ENCODE data around the gene SDHD. TPM values are rescaled to one million over a fixed set of nuclear protein-coding genes. Genes with fewer than 3 reads are reported as not detected.
"Not testable (repeated sequence)": the region's sequence is repeated elsewhere in the genome, so short reads cannot be mapped to it uniquely, and the experiment has no call there.

Gene SDHD
- total and polyA plus RNA-seq, 10 of the 15 experiments (the other 5 are each of a cell fraction or from before 2014, with no cell fraction given): 114 to 775 (median 187) TPM

DNA sequence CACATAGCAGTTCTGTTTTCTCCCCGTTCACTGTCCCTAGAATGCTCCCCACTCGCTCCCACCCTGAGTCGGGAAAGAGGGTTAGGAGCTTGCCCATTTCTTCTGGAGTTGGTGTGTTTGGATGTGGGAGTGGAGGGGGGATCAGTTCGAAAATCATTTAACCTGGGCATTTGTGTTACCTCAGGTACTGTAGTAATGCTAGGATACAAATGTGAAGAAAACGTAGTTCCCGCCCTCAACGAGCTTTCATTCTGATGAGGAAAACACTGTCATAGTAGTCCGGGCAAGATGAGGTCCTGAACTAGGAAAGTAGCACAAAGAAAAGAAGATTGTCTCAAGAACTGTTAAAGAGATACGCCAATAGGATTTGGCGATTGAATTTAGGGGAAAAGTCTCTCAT lies 539 bp downstream of the SDHD start:
- intact Hi-C loops (cut with micrococcal nuclease; ENCODE audit: unreplicated experiment): loop anchor here (2.0 to 5.0 kb wide), 2 partner anchors 160 to 210 kb away; partner anchors contain the start of genes CFAP68 and FDXACB1
- no peak for FAIRE-seq
- H3K27me3 ChIP-seq (replicated peaks in 1 of 2; ENCODE audit: control insufficient read depth in 2 of 2, insufficient read depth in 2 of 2, low read length in 1 of 2): no peaks in the 10 kb centered on the region
- H3K79me2 ChIP-seq (ENCODE audit: control insufficient read depth, insufficient read depth, low read length): peaks cover 43% of the 10 kb centered on the region
- TF ChIP-seq PAX8 (IDR thresholded peaks at IDR 0.05) (0 out of 2 replicates have a peak, but pooled peaks have one; percentile 51), IKZF1 (conservative IDR thresholded peaks at IDR 0.05) (no peak)
- H3K9me3 ChIP-seq (replicated peaks; ENCODE audit: control insufficient read depth, insufficient read depth, low read length): no peaks in the 10 kb centered on the region
- peak overlapping the region; percentile 98 for H3K4me3 ChIP-seq
- TSS peak; percentile 60 for BruUV-seq (replicated peaks)
- H3K36me3 ChIP-seq (ENCODE audit: control insufficient read depth in 2 of 2, insufficient read depth in 2 of 2, low read length in 1 of 2): peaks cover 3 to 22% of the 10 kb centered on the region in 2 experiments
- peak overlapping the region; percentile 82; the same call in 1 of the 2 replicates for H2AFZ ChIP-seq (ENCODE audit: control insufficient read depth, low read depth, low read length)
- WGBS (ENCODE audit: insufficient coverage, insufficient replicate concordance, low lambda C conversion rate, missing lambda C conversion rate): 16% methylated on average over 10 of the region's 10 CpGs
- no peak for DNase-seq (ENCODE audit: low read depth, low spot score)
- in situ Hi-C loops (cut with MboI): loop anchor here (5.0 kb wide), 1 partner anchor 210 kb away; the partner anchor contains the start of genes CFAP68 and FDXACB1
- peak; percentile 2; the same call in 1 of the 3 replicates for ATAC-seq
- ChIA-PET CTCF (interaction anchor here (0.8 to 2.5 kb wide), 6 partner anchors 10 to 193 kb away, joined by 3 to 12 read pairs (median 4); no protein-coding TSS in a partner anchor), SMC1A (ENCODE audit: uncharacterized antibody, unreplicated experiment) (interaction anchor here (0.7 to 1.3 kb wide), 4 partner anchors 8 to 160 kb away, joined by 3 to 4 read pairs (median 3); no protein-coding TSS in a partner anchor), POLR2A (interaction anchor here (0.5 to 1.7 kb wide), 4 partner anchors 13 to 397 kb away, joined by 3 to 9 read pairs (median 4); partner anchors contain the start of genes NKAPD1, PIH1D2 and PTS), RAD21 (ENCODE audit: unreplicated experiment) (interaction anchor here (0.6 to 1.4 kb wide), 5 partner anchors 14 to 155 kb away, joined by 3 to 6 read pairs (median 3); no protein-coding TSS in a partner anchor)
- H3K9ac ChIP-seq (ENCODE audit: control insufficient read depth, insufficient read depth, low read length): peak overlapping the region; percentile 82
- peak overlapping the region; percentile 61 for H3K27ac ChIP-seq (ENCODE audit: control insufficient read depth, insufficient read depth)
- H4K20me1 ChIP-seq (ENCODE audit: control insufficient read depth, insufficient read depth): no peaks in the 10 kb centered on the region
- H3K4me1 ChIP-seq (ENCODE audit: control insufficient read depth, insufficient read depth, low read length): peaks cover 3% of the 10 kb centered on the region; the same call in 1 of the 2 replicates
- H3K4me2 ChIP-seq (ENCODE audit: control insufficient read depth, insufficient read depth): peak overlapping the region; percentile 89

DNA sequence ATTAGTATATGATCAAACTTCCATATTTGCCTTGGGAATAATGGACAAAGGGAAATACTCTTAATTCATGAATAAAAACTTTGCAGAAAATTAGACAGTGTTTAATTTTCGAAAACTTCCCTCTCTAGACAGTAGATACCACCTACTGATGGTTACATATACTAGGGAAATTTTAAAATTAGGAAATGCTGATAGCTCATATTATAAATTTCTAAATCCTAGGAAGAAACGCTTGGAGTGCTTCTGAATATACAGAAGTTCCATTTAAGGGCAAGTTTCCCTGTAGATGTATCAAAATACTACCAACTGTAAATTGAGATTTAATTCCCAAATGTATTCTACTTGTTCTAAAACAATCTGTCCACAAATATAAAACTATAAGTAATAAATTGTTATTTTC lies 8.6 kb downstream of the SDHD start:
- RAD21 ChIA-PET (ENCODE audit: unreplicated experiment); H3K27ac ChIP-seq (ENCODE audit: control insufficient read depth, insufficient read depth); in situ Hi-C loops (cut with MboI); ATAC-seq; POLR2A ChIA-PET; H3K4me1 ChIP-seq (ENCODE audit: control insufficient read depth, insufficient read depth, low read length); H3K27me3 ChIP-seq (replicated peaks in 1 of 2; ENCODE audit: control insufficient read depth in 2 of 2, insufficient read depth in 2 of 2, low read length in 1 of 2); H4K20me1 ChIP-seq (ENCODE audit: control insufficient read depth, insufficient read depth); DNase-seq (ENCODE audit: low read depth, low spot score); H3K9me3 ChIP-seq (replicated peaks; ENCODE audit: control insufficient read depth, insufficient read depth, low read length); intact Hi-C loops (cut with micrococcal nuclease; ENCODE audit: unreplicated experiment); H2AFZ ChIP-seq (ENCODE audit: control insufficient read depth, low read depth, low read length); H3K9ac ChIP-seq (ENCODE audit: control insufficient read depth, insufficient read depth, low read length); FAIRE-seq; H3K4me3 ChIP-seq; H3K4me2 ChIP-seq (ENCODE audit: control insufficient read depth, insufficient read depth); H3K79me2 ChIP-seq (ENCODE audit: control insufficient read depth, insufficient read depth, low read length); H3K36me3 ChIP-seq (ENCODE audit: control insufficient read depth in 2 of 2, insufficient read depth in 2 of 2, low read length in 1 of 2); CTCF ChIA-PET: not testable (repeated sequence)
- 98% methylated on average over 2 of the region's 2 CpGs for WGBS (ENCODE audit: insufficient coverage, insufficient replicate concordance, low lambda C conversion rate, missing lambda C conversion rate)
- TSS peak; percentile 28 for BruUV-seq (replicated peaks)
- SMC1A ChIA-PET (ENCODE audit: uncharacterized antibody, unreplicated experiment): interaction anchor here (0.9 kb wide), 1 partner anchor 8 kb away, joined by 3 read pairs; the partner anchor contains the start of genes SDHD and TIMM8B
